Pulmonary artery endothelial cell (primary cell): Measurements from ENCODE around the gene PRKAR1B. TPM values are rescaled to one million over a fixed set of nuclear protein-coding genes. Genes with fewer than 3 reads are reported as not detected.
"Not testable (repeated sequence)": the region's sequence is repeated elsewhere in the genome, so short reads cannot be mapped to it uniquely, and the experiment has no call there.

ENCODE experiments used
- DNase-seq: peaks from one replicate; pipeline ENCODE4 v3.0.0-alpha.2; 2011; ENCODE audit warnings: low read depth, low spot score
- total RNA-seq: library from RNA; depleted of rRNA; stranded (reverse); fragments of >200 nt; gene quantifications from 2 replicates; pipeline ENCODE4 v1.2.3, GENCODE V29; 2014

The PRKAR1B gene
- total RNA-seq, 1 donor from 2014 or later, result 24.5 TPM

GRCh38 chr7:627661-628401 lies 99.2 kb downstream of the PRKAR1B start:
- no peak for DNase-seq

- no peak for DNase-seq
Measured at GRCh38 chr7:625376-625971, 101.6 kb downstream of the PRKAR1B start.

- DNase-seq, result no peak
Measured at GRCh38 chr7:623464-623863, 103.6 kb downstream of the PRKAR1B start.

GRCh38 chr7:621572-622285 lies 105.4 kb downstream of the PRKAR1B start:
- DNase-seq, result no peak

- DNase-seq, result no peak
Measured at GRCh38 chr7:620885-621284, 106.2 kb downstream of the PRKAR1B start.

GRCh38 chr7:620056-620455 lies 107.0 kb downstream of the PRKAR1B start:
- peak; percentile 77 for DNase-seq

- DNase-seq, result no peak
Measured at GRCh38 chr7:619368-619840, 107.7 kb downstream of the PRKAR1B start.

- no peak for DNase-seq
Measured at GRCh38 chr7:618539-619367, 108.3 kb downstream of the PRKAR1B start.

- DNase-seq, result no peak
Measured at GRCh38 chr7:617614-618538, 109.2 kb downstream of the PRKAR1B start.

- no peak for DNase-seq
Measured at GRCh38 chr7:613442-614140, 113.5 kb downstream of the PRKAR1B start.

- not testable (repeated sequence) for DNase-seq
Measured at GRCh38 chr7:611837-612236, 115.2 kb downstream of the PRKAR1B start.

GRCh38 chr7:611281-611810 lies 115.7 kb downstream of the PRKAR1B start:
- no peak for DNase-seq

- DNase-seq, result peak; percentile 64
Measured at GRCh38 chr7:610531-611280, 116.4 kb downstream of the PRKAR1B start.

- no peak for DNase-seq
Measured at GRCh38 chr7:610141-610530, 116.9 kb downstream of the PRKAR1B start.

- DNase-seq, result no peak
Measured at GRCh38 chr7:609365-609764, 117.7 kb downstream of the PRKAR1B start.

- DNase-seq, result no peak
Measured at GRCh38 chr7:608954-609353, 118.1 kb downstream of the PRKAR1B start.

- DNase-seq, result no peak
Measured at GRCh38 chr7:608361-608760, 118.7 kb downstream of the PRKAR1B start.

GRCh38 chr7:607938-608337 lies 119.1 kb downstream of the PRKAR1B start:
- no peak for DNase-seq
